Activated CD8-positive, alpha-beta T cell treated with anti-CD3 and anti-CD28 coated beads for 36 hours (primary cell): ENCODE measurements around the gene TMIE. TPM values are rescaled to one million over a fixed set of nuclear protein-coding genes. Genes with fewer than 3 reads are reported as not detected.

Experiments
- ATAC-seq: fragments of 200-7000 bp; cut with Tn5 transposase; one replicate; pipeline ENCODE4 v1.10.0; 2021; ENCODE audit warnings: mild to moderate bottlenecking, moderate library complexity
- CTCF ChIA-PET: fragments of 350-600 bp; sonication (Branson Sonifier 250); formaldehyde crosslinking; loops from one replicate; lab custom pipeline; 2021; ENCODE audit warnings: antibody characterized with exemption; lab: Charles Lee
- POLR2A ChIA-PET: fragments of 350-600 bp; sonication (Branson Sonifier 250); formaldehyde crosslinking; loops from one replicate; lab custom pipeline; 2021; ENCODE audit warnings: antibody characterized with exemption; lab: Charles Lee
- DNase-seq: peaks from one replicate; pipeline ENCODE4 v3.0.0-alpha.2; 2020
- H3K27ac Mint-ChIP-seq: one replicate; pipeline ENCODE4 v1.8.0; 2021; ENCODE audit warnings: mild to moderate bottlenecking, mixed read lengths
- H3K27me3 Mint-ChIP-seq: one replicate; pipeline ENCODE4 v1.8.0; 2021; ENCODE audit warnings: mixed read lengths
- H3K36me3 Mint-ChIP-seq: one replicate; pipeline ENCODE4 v1.8.0; 2021; ENCODE audit warnings: low read depth, mixed read lengths
- H3K4me1 Mint-ChIP-seq: one replicate; pipeline ENCODE4 v1.8.0; 2021; ENCODE audit warnings: low read depth, mixed read lengths
- H3K4me3 Mint-ChIP-seq: one replicate; pipeline ENCODE4 v1.8.0; 2021; ENCODE audit warnings: mild to moderate bottlenecking, moderate library complexity, mixed read lengths
- H3K9me3 Mint-ChIP-seq: one replicate; pipeline ENCODE4 v1.8.0; 2021; ENCODE audit warnings: mixed read lengths
- CTCF ChIP-seq: fragments of 200-600 bp; IDR thresholded peaks from one replicate; pipeline ENCODE4 v1.8.0; 2022; ENCODE audit warnings: antibody characterized with exemption, mild to moderate bottlenecking
- intact Hi-C: fragments of 100-400 bp; cut with micrococcal nuclease; formaldehyde crosslinking; loops from one replicate; pipeline ENCODE4 v1.10.0; 2022
- total RNA-seq, 2 experiments: library from RNA; stranded (reverse); gene quantifications; one replicate each; pipeline ENCODE4 v1.2.3, GENCODE V29; 2021

TMIE gene
- total RNA-seq, 2 experiments from 2014 or later = 0.81 to 0.90 TPM

GRCh38 chr3:46660003-46660402, 41.2 kb upstream of the TMIE start:
- intact Hi-C loops = no loop called here
- ATAC-seq (no peak), DNase-seq (no peak)
- no peak for TF ChIP-seq CTCF
- Mint-ChIP-seq H3K27me3 (no peaks in the 10 kb centered on the region), H3K4me1 (no peaks in the 10 kb centered on the region), H3K9me3 (no peaks in the 10 kb centered on the region), H3K36me3 (no peaks in the 10 kb centered on the region), H3K4me3 (no peak overlapping the region), H3K27ac (no peak overlapping the region)
- POLR2A ChIA-PET = no interaction called here
- CTCF ChIA-PET = interaction anchor here (1.0 to 1.6 kb wide), 2 partner anchors 31 to 171 kb away, joined by 3 read pairs; no protein-coding TSS in a partner anchor

- no peak for ATAC-seq
- no peak for TF ChIP-seq CTCF
- Mint-ChIP-seq H3K27ac (no peak overlapping the region), H3K9me3 (no peaks in the 10 kb centered on the region), H3K27me3 (no peaks in the 10 kb centered on the region), H3K36me3 (no peaks in the 10 kb centered on the region), H3K4me1 (no peaks in the 10 kb centered on the region), H3K4me3 (no peak overlapping the region)
- no peak for DNase-seq
- CTCF ChIA-PET = interaction anchor here (1.0 to 1.1 kb wide), 2 partner anchors 32 to 172 kb away, joined by 3 to 4 read pairs; no protein-coding TSS in a partner anchor
- intact Hi-C loops = no loop called here
- POLR2A ChIA-PET = no interaction called here
Measured at GRCh38 chr3:46660543-46661523, 40.4 kb upstream of the TMIE start.

- intact Hi-C loops = no loop called here
Measured at GRCh38 chr3:46661776-46662766, 39.1 kb upstream of the TMIE start.

More at GRCh38 chr3:46661776-46662766, 39.1 kb upstream of the TMIE start:
- H3K27me3 Mint-ChIP-seq = no peaks in the 10 kb centered on the region
- no peak overlapping the region for H3K4me3 Mint-ChIP-seq
- no peaks in the 10 kb centered on the region for H3K4me1 Mint-ChIP-seq
- H3K27ac Mint-ChIP-seq = no peak overlapping the region
- ChIA-PET POLR2A (interaction anchor here (0.7 kb wide), 1 partner anchor 908 kb away, joined by 3 read pairs; no protein-coding TSS in a partner anchor), CTCF (interaction anchor here (1.1 kb wide), 1 partner anchor 173 kb away, joined by 3 read pairs; no protein-coding TSS in a partner anchor)
- H3K9me3 Mint-ChIP-seq = no peaks in the 10 kb centered on the region
- ATAC-seq = no peak
- no peaks in the 10 kb centered on the region for H3K36me3 Mint-ChIP-seq
- TF ChIP-seq CTCF = no peak
- no peak for DNase-seq
